Tongue (tissue), 2 donors: ENCODE data around the gene GOLGA6L9. TPM values are rescaled to one million over a fixed set of nuclear protein-coding genes. Genes with fewer than 3 reads are reported as not detected.
"Not testable (repeated sequence)": the region's sequence is repeated elsewhere in the genome, so short reads cannot be mapped to it uniquely, and the experiment has no call there.

Experiments
- DNase-seq: peaks from one replicate; pipeline ENCODE4 v3.0.0-alpha.2; 2015
- total RNA-seq: library from RNA; depleted of rRNA; stranded (reverse); fragments of >200 nt; gene quantifications from one replicate; pipeline ENCODE4 v1.2.3, GENCODE V29; 2014

Gene GOLGA6L9
- total RNA-seq, result 8.4 TPM

GRCh38 chr15:82429693-82430092 is at the start of gene GOLGA6L9:
TSS of gene GOLGA6L9 (plus strand) at chr15:82429816. CDS start at chr15:82430080, 264 bp downstream.
- DNase-seq, result not testable (repeated sequence)

- DNase-seq, result not testable (repeated sequence)
Observed at GRCh38 chr15:82381330-82381955, 48.2 kb upstream of the GOLGA6L9 start.

- not testable (repeated sequence) for DNase-seq
Observed at GRCh38 chr15:82387209-82387608, 42.4 kb upstream of the GOLGA6L9 start.

GRCh38 chr15:82390152-82390551 is 39.5 kb upstream of the GOLGA6L9 start:
- DNase-seq, result not testable (repeated sequence)

GRCh38 chr15:82392077-82392476 is 37.5 kb upstream of the GOLGA6L9 start:
- not testable (repeated sequence) for DNase-seq

- DNase-seq, result no peak
Observed at GRCh38 chr15:82393671-82394070, 35.9 kb upstream of the GOLGA6L9 start.

GRCh38 chr15:82395788-82396187 is 33.8 kb upstream of the GOLGA6L9 start:
- not testable (repeated sequence) for DNase-seq

GRCh38 chr15:82397817-82398216 is 31.8 kb upstream of the GOLGA6L9 start:
- no peak for DNase-seq

GRCh38 chr15:82398785-82399184 is 30.8 kb upstream of the GOLGA6L9 start:
- no peak for DNase-seq

- DNase-seq, result not testable (repeated sequence)
Observed at GRCh38 chr15:82399366-82400103, 30.1 kb upstream of the GOLGA6L9 start.

GRCh38 chr15:82401918-82402317 is 27.7 kb upstream of the GOLGA6L9 start:
- DNase-seq, result not testable (repeated sequence)

GRCh38 chr15:82402341-82402740 is 27.3 kb upstream of the GOLGA6L9 start:
- not testable (repeated sequence) for DNase-seq

- not testable (repeated sequence) for DNase-seq
Observed at GRCh38 chr15:82406211-82406610, 23.4 kb upstream of the GOLGA6L9 start.

GRCh38 chr15:82410306-82410705 is 19.3 kb upstream of the GOLGA6L9 start:
- not testable (repeated sequence) for DNase-seq

- not testable (repeated sequence) for DNase-seq
Observed at GRCh38 chr15:82411595-82411994, 18.0 kb upstream of the GOLGA6L9 start.

- DNase-seq, result peak; percentile 8
Observed at GRCh38 chr15:82414525-82415191, 15.0 kb upstream of the GOLGA6L9 start.

GRCh38 chr15:82420516-82420915 is 9.1 kb upstream of the GOLGA6L9 start:
- not testable (repeated sequence) for DNase-seq

GRCh38 chr15:82420966-82421365 is 8.7 kb upstream of the GOLGA6L9 start:
- DNase-seq, result not testable (repeated sequence)

- not testable (repeated sequence) for DNase-seq
Observed at GRCh38 chr15:82427117-82427516, 2.5 kb upstream of the GOLGA6L9 start.

- not testable (repeated sequence) for DNase-seq
Observed at GRCh38 chr15:82445420-82445819, 15.8 kb downstream of the GOLGA6L9 start.

- DNase-seq, result not testable (repeated sequence)
Observed at GRCh38 chr15:82457336-82457735, 27.7 kb downstream of the GOLGA6L9 start.

GRCh38 chr15:82465629-82466028 is 36.0 kb downstream of the GOLGA6L9 start:
- not testable (repeated sequence) for DNase-seq

GRCh38 chr15:82468205-82468604 is 38.6 kb downstream of the GOLGA6L9 start:
- DNase-seq, result not testable (repeated sequence)
